HG02623 (cell line): Measurements from ENCODE around the gene PLD1.

Source experiments
- ATAC-seq: cut with Tn5 transposase; IDR thresholded peaks from one replicate; pipeline ENCODE4 v1.9.1; 2021; ENCODE audit warnings: moderate library complexity; ENCODE audit not compliant: unreplicated experiment

Gene PLD1

DNA sequence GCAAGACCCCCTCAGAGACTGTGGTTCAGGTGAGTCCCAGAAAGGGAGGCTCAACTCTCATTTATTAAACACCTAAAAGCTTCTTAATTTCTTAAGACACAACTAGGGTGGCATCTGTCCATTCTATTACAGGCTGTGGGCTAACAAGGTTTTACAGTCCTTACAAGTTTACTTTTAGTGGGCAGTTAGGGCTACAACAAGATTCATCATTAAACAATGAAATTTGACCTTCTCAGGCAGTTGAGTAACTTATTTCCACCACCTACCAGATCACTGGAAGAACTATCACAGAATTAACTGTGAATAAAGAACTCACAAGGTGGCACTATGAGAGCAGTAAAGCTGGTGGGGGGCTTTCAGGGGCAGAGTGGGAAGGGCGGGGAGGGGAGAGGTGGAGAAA, 132.6 kb downstream of the PLD1 start:
- no peak for ATAC-seq

DNA sequence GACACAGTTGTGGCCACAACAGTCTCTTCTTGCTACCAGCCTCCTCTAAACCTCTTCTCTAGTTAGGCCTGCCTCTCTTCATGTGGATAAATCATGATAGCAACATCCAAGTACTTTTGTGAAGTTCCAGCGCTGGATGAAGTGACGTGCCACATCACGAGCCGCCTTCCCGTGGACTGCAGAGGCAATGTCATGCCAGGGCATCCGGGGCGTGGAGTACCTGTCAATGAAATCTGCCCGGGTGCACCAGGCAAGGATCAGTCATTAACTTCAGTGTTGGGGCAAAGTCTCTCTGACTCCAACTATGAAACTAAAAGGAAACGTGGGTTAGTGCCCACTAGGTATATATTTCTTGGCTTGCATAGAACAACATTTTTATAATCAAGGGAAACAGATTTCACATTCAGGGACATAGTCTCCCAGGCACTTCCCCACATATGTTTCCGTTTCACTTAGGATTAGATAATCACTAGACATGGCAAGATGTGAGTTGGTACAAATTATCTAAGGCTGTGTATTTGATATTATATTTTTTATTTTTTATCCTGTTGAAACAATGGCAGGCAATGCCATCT, 133.6 kb downstream of the PLD1 start:
- ATAC-seq, result no peak

- no peak for ATAC-seq
Measured at GRCh38 chr3:171673951-171674350, 136.3 kb downstream of the PLD1 start.

- ATAC-seq, result no peak
Measured at GRCh38 chr3:171672538-171672937, 137.7 kb downstream of the PLD1 start.

- ATAC-seq, result no peak
Measured at GRCh38 chr3:171672124-171672523, 138.2 kb downstream of the PLD1 start.

DNA sequence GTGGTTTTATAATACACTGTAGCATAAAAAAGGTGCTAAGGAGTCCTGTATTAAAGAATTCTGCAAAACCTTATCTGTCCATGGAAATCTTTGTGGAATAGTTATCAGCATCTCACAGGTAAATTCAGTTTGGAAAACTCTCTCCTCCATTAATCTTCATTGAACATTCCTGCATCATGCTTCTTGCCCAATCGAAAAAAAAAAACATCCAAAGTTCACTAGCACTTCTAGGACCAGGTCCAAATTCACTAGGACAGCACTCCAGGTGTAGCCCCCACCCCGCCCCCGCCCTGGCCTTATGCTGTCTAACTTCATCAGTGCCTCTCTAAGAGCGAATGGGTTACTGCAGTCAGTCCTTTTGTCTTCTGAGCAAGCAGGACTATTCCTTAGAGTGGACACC, 138.6 kb downstream of the PLD1 start:
- no peak for ATAC-seq

- ATAC-seq, result no peak
Measured at GRCh38 chr3:171666516-171666915, 143.8 kb downstream of the PLD1 start.

- ATAC-seq, result no peak
Measured at GRCh38 chr3:171663805-171664204, 146.5 kb downstream of the PLD1 start.

DNA sequence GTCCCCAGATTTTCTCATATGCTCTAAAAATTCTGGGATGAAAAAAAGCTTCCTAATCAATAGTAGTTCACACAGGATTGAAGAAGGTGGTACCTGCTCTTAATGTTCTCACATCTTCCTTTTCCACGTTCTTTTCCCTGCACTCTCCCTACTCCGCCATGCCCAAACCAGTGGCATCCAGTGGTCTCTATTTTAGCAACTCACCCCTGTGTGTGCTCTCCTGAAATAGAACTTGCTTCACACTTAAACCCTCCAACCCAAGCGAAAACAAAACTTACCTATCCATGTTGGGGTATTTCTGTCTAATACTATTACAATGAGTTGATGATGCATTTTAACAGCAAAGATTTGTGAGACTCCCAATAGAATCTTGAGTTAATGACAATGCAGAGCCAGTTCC, 148.8 kb downstream of the PLD1 start:
- ATAC-seq, result no peak

GRCh38 chr3:171660188-171660587, 150.1 kb downstream of the PLD1 start:
- no peak for ATAC-seq

DNA sequence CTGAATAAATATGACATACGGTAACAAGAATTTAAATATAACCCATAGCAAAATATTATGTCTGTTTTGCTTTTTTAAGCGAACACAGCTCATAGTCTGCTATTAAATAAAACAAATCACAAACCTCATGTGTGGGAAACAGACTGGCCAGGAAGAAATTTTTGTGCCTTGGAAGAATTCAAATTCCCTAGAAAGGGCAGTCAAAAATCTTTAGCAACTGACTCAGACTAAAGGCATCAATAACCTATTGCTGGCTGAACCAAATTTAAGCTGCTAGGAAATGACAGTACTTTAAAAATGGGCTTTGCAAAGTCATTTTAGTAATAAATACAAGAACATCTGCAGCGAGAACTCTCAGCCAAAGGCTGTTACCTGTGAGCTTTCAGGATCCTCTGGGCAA, 151.4 kb downstream of the PLD1 start:
- no peak for ATAC-seq

DNA sequence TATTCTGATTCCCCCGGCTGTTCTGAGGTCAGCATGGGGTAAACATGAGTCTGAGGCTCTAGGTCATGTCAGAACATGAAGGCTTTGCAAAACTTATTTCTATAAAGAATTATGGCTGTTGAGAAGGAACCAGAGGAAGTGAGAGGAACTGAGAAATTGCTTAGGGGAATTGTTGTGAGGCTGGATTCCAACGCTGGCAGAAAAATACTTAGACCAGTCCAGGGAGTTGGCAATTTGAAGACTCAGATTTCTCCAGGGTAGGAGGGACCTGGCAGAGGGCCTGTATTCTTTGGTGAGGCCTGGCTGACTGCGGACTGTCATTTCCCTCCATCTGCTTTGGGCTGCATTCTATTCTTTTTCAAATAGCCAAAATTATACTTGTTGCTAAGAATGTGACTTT, 155.5 kb downstream of the PLD1 start:
- ATAC-seq, result no peak

DNA sequence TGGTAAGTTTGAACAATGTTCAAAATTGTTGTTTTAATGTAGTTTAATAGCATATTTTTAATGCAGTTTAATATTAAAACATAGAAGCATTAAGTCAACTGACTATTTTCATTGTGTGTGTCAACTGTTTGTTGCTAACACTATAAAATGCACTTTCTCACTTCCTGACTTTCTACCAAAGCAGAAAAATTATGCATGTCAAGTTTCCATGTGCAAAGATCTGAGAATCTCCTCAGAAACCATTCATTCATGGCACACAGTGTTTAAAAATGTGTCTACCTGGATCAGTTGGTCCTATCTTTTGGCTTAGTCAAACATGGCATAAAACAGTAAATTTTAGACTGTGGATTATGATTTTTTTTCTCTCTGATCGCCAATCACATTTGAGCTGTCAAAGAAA, 156.0 kb downstream of the PLD1 start:
- ATAC-seq, result no peak

DNA sequence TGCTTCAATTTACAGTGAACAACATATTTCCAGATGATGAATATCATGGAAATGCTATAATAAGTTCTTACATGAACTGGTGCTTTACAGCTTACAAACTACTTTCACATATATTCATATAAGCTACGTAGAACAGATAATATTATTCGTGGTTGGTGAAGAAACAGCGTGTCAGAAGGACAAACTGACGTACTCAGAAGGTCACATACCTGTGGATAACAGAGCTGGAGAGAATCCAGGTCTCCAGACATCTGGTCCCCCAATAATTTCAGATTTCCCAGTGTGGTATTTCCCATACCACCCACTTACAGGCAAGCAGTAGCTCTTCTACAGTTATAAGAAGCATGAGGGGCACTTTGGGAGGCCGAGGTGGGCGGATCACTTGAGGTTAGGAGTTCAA, 156.6 kb downstream of the PLD1 start:
- no peak for ATAC-seq

- ATAC-seq, result no peak
Measured at GRCh38 chr3:171652932-171653331, 157.4 kb downstream of the PLD1 start.

- ATAC-seq, result no peak
Measured at GRCh38 chr3:171649911-171650592, 160.2 kb downstream of the PLD1 start.

DNA sequence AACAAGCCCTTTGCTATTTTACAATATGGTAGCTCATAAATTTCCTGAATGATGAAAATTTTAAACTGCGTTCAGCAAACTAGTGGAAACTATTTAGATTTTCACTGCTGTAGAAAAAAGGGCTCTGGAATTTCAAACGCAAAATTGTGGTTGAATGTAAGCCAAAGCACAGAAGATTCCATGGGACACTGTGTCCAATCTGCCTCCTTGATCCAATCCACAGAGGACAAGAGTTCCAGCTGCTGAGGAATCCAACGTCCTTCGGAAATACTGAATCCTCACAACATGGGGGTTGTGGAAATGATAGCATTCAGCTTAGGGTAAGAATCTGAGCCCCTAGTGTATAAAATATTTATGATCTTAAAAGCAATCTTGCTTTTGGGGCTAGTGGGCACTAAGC, 161.0 kb downstream of the PLD1 start:
- no peak for ATAC-seq

GRCh38 chr3:171648069-171648468, 162.2 kb downstream of the PLD1 start:
- no peak for ATAC-seq

- no peak for ATAC-seq
Measured at GRCh38 chr3:171646357-171647133, 163.7 kb downstream of the PLD1 start.

- no peak for ATAC-seq
Measured at GRCh38 chr3:171644681-171645080, 165.6 kb downstream of the PLD1 start.

DNA sequence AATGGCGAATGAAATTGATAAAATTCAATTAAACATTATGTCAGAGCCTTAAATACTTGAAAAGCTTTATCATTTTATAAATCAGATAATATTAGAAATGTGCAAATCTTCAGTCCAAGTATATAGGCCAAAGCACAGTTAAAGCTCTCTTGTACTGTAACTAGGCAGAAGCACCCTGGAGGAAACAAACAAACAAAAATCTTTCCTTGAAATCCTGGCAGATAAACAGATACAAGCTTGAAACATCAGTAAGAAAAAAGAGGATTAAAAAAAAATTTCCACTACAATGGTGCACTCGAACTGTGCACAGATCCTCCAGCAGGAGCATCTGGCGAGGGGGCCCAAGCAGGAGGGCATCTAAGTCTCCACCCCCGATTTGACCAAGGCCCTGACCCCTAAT, 166.6 kb downstream of the PLD1 start:
- ATAC-seq, result no peak

DNA sequence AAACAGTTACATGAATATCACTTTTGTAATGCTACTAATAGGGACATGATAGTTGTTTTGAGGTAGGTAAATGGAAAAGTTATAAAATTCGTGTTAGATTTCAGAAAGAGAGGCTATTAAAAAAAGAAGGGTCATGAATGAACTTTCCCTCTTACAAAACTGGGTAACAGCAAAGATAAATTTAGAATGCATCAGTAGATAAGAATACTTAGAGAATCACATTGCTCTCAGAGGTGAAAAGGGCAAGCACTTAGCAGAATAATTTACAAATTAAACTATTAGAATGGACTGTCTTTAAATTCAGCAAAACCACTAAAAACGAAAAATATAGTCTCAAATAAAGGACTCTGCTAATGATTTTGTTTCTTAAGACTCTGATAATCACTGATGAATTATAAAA, 167.2 kb downstream of the PLD1 start:
- ATAC-seq, result no peak
